GM21360 (cell line): Measurements from ENCODE around the gene HCN2.
"Not testable (repeated sequence)": the region's sequence is repeated elsewhere in the genome, so short reads cannot be mapped to it uniquely, and the experiment has no call there.

ENCODE experiments used
- ATAC-seq: cut with Tn5 transposase; IDR thresholded peaks from one replicate; pipeline ENCODE4 v1.9.1; 2021; ENCODE audit warnings: mild to moderate bottlenecking, moderate library complexity; ENCODE audit not compliant: unreplicated experiment

HCN2 gene

DNA sequence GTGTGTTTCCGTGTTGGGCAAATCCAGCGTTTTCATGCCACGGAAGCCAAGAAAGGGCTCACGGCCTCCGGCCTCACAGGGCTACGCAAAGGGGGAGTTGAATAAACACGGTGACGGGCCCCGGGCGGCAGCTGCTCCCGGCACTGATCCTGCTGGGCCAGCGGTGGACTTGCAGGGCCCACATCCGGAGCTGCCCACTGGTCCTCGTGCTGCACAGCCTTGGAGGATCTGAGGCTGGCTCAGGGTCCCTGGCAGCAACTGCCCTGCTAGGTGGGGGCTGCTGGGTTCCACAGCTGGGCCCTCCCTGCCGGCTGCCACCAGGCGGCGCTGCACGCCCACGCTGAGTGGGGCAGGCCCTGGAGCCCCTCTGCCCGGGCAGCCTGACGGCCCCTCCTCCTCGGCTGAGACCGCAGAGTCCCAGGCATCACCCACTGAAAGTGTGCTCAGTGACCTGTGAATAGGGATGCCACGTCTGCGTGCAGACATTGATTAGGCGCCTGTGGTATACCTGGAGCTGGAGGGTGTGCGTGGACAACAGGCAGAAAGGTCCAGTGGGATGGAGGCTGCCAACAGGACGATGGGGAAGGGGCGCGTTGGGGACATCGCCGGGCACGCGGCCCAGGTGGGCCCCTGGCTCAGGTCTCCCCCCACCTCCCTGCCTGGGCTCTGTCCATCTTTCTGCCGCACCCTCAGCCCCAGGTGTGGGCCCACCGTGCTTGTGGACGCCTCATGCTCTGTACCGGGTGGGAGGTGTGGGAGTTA, 5.3 kb upstream of the HCN2 start:
- ATAC-seq = no peak

DNA sequence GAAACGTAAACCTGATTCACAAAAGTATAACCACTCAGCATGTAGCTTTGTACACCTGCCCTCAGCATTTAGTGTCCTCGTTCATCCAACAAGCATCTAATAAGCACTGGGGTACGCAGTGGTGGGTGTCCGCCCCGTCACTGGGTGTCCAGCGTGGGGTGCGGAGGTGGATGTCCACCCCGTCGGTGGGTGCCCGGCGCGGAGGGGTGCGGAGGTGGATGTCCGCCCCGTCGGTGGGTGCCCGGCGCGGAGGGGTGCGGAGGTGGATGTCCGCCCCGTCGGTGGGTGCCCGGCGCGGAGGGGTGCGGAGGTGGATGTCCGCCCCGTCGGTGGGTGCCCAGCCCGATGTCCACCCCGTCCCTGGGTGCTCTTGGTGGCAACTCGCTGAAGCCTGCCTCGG, 4.5 kb upstream of the HCN2 start:
- not testable (repeated sequence) for ATAC-seq

DNA sequence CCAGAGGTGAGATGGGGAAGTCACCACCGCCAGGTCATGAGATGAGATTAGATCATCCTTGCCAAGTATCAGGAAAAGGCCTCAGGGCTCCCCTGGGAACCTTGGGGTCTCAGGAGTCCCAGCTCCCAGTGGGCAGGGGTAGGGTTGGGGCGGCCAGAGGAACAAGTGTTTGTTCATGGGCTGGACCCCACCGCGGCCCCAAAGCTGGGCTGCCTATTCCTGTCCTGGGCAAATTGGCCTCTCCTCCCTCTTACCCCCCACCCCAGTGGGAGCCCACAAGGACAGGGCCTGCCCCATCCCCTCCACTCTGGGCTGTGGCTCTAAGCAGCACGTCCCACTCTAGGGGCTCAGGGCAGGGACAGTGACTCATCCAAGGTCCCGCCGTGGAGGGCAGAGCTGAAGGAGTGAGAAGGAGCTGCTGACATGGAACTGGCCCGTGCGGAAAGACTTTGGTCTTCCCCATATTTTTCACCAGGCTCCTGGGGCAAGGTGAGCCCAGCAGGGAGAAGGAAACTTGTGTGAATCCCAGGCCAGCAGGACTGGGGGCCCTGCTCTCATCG, 4.0 kb upstream of the HCN2 start:
- ATAC-seq = no peak

DNA sequence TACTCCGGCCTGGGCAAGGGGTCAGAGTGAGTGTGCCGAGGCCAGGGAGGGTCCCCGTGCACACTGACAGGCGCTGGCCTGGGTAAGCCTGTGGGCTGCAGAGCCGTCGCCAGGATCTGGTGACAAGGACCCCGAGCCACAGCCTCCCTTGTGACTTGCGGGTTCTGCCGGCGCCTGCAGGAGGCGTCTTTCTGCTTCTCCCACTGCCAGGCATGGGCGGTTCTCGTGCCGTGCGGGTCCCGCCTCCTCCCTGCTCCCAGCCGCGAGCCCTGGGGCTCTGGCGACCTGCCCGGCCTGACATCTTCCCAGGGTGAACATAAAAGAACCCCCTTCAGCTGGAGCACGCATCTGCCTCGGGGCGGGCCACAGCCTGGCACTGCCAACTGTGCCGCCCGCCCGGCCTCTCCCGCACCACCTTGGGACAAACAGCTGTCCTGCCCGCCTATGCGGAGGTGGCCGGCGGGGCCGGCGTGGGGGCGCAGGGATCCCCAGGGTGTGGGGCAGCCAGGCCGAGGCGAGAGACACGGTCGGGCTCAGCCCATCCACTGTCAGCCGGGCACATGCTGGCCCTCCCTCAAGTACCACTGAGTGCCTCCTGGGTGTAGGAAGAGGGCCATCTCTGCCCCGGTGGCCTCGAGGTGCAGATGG, 1.5 kb upstream of the HCN2 start:
- ATAC-seq = no peak

DNA sequence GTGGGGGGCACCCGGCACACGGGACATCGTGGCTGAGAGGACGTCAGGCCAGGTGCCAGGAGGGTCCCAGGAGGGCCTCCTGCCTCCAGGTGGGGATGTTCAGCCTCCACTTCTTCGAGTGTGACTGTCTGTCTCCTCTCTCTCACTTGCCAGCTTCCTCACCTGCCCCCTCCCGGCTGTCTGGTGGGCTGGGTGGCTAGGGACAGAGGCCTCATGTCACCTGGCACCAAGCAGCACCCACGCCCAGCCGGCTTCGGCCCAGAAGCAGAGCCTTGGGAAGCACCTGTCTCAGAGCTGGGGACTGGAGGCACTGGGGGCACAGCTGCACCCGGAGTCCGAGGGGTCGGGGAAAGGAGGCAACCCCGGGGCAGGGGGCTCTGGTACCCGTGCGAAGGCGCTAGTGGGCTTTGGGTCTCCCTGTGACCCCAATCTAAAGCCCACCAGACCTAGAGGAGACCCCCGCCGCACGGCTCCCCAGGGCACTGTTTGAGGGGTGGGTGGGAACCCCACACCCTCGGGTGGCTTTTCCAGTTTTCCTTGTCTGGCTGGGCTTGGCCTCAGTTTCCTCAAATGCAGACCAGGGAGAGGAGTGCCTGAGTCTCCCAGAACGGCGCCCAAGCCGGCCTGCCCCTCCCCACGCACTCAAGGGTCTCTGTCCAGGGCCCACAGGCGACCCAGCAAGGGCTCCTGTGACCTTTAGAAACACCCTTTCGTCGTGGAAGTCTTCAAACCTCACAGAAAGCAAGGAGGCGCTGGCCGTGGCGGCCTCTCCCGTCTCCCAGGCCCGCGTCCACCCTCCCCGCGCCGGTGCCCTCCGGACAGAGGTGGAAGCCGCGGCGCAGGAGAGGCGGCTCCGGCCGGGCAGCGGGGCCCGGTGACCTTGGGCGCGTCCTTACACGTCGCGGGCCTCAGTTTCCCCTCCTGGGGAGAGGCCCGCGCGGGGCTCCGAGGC, 664 bp upstream of the HCN2 start:
- no peak for ATAC-seq

DNA sequence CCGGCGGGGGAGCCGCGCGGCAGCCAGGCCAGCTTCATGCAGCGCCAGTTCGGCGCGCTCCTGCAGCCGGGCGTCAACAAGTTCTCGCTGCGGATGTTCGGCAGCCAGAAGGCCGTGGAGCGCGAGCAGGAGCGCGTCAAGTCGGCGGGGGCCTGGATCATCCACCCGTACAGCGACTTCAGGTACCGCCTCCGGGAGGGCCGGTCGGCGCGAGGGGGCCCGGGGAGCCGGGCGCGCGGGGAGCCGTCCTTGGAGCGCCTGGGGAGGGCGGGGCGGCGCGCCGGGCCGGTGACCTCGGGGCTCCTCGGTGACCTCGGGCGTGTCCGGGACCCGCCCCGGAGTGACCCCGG, 690 bp downstream of the HCN2 start:
- ATAC-seq = no peak

DNA sequence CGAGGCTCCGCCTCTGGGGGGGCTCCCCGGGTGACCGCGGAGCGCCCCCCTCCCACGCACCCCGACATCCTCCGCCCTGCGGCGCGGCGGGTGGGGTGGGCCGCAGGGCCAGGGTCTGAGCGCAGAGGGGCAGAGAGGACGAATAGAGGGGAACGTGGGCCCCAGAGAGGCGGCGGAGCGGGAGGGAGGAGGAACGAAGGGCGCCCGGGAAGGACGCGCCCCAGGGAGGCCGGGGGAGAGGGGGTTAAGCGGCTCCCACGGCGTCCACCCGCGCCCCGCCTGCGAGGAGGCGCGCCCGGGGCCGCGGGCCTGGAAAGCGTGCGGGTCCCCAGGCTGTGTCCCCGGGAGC, 1.0 kb downstream of the HCN2 start:
- no peak for ATAC-seq

DNA sequence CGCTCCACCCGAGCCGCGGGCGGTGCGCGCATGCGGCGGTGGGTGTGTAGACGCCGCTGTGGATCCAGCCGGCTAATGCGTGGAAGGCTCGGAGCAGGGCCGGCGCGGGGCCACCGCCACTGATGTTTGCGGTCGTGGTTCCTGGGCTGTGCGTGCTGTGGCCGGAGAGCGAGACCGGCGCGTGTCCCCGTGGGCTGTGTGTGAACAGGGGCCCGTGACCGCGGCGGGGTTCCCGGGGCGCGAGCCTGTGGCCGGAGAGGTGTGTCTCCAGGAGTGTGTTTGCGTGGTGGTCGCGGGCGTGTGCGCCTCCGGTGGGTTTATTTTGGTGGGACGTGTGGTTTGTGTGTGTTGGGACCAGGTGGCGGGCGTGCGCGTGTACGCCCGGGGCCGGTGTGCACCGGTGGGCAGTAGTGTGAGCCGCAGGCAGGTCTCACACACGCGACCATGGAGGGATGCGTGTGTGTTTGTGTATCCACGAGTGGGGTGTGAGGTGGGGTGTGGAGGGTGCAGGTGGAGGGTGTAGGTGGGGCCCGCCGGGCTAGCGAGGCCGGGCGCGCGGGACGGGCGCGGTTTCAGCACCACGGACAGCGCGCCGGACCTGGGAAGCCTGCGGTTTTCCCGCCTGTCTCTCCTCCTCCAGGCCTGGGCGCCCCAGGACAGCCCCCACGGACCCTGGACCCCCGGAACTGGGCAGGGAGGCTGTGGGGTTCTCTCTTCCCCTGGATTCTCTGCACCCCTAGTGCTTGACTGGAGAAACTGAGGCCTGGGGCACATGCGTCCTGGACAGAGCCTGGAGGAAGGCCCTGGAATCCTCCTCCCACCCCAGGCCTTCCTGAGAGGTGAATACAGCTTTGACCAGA, 1.6 kb downstream of the HCN2 start:
- no peak for ATAC-seq

DNA sequence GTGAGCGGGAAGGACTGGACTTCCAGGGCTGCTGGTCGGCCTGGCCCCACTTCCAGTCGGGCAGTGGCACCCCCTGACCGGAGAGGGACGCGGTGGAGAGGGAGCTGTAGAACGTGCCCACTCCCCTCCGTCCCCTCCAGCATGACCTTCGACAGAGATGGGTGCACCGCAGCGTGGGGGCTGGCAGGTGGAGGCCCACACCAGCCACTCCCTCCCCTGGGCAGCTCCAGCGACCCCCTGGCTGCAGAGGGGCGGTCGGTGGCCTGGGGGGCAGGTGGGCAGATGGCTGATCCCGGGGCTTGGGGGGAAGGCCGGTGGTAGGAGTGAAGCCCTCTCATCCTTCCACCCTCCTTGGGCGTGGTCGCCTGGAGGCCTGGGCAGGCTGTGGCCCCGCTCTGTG, 2.4 kb downstream of the HCN2 start:
- ATAC-seq = no peak

DNA sequence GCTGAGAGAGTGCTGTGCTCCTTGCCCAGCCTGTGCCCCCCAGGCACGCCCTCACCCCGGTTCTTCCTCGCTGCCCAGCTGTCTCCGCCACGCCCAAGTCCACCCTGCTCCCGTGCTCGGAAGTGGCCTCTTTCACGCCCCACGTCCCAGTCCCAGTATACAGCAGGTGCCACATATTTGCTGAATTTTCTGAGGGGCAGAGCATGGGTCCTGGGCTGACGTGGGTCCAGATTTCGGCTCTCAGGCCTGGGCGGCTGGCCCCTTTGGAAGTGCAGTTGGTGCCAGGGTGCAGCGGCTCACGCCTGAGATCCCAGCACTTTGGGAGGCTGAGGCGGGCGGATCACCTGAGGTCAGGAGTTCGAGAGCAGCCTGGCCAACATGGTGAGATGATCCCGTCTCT, 3.4 kb downstream of the HCN2 start:
- no peak for ATAC-seq

DNA sequence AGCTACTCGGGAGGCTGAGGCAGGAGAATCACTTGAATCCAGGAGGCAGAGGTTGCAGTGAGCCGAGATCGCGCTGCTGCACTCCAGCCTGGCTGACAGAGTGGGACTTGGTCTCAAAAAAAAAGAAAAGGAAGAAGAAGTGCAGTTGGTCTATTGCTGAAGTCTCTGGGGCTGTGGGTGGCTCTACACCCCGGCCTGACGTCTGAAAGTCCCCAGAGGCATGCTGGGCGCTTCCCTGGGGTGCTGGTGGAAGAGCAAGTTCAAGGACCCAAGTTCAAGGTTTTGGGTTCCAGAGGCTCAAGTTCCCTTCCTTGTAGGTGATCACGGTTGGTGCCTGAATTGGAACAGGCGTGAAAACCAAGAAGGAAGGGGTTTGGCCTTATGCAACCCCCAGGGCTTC, 3.8 kb downstream of the HCN2 start:
- ATAC-seq = no peak

DNA sequence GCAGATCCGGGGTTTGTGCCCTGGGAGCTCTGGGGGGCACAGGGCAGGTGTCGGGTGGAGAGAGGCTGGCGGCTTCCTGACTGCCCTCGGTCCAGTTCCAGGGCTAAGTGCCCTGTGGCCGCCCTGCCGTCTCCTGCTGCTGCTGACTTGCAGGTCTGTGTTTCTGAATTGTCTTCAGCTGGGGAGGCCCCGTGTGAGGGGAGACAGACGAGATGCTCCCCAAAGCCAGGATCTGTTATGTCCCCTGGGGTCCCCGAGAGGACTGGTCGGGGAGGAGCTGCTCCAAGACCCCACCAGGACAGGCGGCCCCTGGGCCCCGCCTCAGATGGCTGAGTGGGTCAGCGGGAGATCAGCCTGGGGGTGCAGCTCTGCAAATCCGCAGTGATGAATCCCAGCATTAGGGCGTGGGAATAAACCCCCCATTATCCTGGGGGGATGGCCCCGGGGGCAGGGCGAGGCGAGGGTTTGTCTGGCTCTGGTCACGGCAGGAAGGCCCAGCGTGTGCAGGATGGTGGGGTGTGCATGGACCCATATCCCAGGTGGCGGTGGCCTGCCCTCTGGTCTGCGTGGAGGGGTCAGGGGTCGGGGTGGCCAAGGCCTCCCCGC, 4.7 kb downstream of the HCN2 start:
- no peak for ATAC-seq

DNA sequence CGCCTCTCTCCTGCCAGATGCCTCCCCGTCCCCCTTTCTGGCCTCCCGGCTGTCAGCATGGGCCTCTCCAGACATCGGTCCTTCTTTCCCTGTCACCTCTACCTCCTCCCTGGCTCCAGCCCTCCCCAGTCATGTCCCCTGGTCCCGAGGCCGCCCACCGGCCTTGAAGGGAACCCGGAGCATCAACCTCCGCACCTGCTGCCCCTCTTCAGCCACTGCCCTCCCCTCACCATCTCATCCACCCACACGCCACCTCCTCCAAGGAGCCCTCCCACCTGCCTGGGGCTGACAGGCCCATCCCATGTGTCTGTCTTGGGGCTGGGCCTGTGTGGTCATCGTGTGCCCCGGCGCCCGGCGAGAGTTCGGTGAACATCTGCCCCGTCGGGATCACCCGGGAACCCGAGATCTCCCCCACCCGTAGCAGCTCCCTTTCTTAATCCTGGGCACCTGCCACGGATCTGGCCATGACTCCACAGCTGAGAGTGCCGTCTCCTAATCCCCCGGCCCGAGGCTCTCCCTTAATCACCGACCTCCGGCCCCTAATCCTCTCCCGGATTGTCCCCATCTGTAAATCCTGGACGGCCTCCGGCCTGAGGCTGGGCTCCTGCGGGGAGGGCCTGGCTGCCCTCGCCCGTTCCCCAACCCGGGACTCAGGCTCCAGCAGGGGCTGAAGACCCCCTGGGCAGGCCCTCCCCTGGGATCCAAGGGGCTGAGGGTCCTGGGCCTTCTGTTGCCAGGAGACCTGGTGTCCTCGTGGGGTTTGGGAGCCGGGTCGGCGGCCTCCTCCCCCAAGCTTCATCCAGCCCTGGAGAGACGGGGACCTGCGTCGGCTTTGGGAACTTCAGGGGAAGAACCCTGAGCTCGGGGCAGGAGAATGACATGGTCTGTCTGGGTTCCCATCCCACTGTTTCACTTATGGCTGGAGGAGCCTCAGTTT, 5.9 kb downstream of the HCN2 start:
- ATAC-seq = no peak

DNA sequence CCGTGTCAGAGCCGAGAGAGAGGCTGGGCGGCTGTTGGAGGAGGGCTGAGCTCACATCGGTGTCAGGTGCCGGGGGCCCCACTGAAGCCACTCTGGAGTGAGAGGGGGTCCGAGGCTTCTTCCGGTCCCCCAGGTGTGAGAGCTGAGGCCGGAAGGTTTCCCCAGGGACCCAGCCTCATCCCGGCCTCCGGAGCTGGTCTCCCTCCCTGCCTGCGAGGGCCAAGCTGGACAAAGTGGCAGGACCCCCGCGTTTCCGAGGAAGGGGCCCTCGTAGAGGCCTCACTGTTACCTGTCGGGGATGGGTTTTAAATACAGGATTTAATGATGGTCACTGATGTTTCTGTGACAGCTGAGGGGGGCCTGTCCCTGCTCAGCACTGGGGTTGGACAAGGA, 6.6 kb downstream of the HCN2 start:
- ATAC-seq = no peak

DNA sequence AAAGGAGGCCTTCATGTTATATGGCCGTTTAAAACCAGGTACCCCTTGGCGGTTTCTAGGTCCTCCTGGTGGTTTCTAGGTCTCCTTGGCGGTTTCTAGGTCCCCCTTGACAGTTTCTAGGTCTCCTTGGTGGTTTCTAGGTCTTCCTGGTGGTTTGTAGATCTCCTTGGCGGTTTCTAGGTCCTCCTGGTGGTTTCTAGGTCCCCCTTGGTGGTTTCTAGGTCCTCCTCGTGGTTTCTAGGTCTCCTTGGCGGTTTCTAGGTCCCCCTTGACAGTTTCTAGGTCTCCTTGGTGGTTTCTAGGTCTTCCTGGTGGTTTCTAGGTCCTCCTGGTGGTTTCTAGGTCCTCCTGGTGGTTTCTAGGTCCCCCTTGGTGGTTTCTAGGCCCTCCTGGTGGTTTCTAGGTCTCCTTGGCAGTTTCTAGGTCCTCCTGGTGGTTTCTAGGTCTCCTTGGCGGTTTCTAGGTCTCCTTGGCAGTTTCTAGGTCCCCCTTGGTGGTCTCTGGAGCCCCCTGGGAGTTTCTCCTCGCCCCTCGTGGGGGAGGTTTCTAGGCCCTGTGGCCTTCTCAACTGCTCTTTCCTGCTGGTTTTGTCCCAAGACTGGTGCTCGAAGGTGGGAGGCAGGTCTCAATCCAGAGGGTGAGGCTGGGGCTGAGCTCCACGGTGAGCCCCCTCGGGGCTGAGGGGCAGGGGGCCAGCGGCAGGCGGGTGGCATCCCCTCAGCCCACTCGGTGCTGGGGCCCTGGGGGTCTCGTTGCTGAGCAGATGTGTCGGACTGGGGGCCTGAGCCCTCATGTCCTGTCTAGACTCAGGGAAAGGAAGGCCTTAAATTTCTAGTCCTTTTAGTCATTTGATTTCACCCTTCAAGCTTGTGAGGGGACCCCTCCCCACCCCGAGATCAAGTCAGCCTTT, 8.0 kb downstream of the HCN2 start:
- ATAC-seq = no peak

DNA sequence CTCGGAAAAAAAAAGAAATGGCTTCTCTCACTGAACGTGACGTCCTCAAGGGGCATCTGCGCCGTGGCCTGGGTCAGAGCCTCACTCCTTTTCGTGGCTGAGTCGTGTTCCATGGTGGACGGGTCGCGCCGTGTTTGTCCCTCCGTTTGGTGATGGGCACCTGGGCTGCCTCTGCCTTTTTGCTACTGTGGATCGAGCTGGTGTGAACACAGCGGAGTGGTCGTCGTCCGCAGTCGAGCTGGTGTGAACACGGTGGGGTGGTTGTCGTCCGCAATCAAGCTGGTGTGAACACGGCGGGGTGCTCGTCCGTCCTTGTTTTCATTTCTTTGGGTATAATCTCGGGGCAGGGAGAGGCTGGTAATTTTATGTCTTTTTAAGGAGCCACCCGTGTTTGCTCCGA, 11.6 kb downstream of the HCN2 start:
- no peak for ATAC-seq

DNA sequence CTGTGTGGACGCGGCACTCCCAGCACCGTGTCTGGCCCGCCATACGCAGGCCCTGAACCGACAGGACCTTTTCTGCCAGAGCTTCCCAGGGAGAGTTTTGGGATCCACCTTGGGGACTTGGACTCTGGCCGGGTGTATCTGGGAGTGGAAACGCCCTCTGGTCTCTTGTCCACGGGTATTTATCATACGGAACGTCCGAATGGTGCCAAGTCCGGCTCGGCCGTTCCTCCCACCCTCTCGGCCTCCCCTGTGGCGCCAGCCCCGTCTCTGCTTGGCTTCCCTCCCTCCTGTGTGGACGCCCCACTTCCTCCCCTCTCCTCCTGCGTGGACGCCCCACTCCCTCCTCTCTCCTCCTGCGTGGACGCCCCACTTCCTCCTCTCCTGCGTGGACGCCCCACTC, 12.1 kb downstream of the HCN2 start:
- ATAC-seq = no peak
